IPS-15b (cell line): ENCODE measurements around the gene LRRK1.

Experiments used
- H3K27me3 ChIP-seq: one replicate; pipeline ENCODE4 v1.6.1; 2013; ENCODE audit warnings: low read length; ENCODE audit not compliant: control insufficient read depth, insufficient read depth
- H3K36me3 ChIP-seq: one replicate; pipeline ENCODE4 v1.6.1; 2013; ENCODE audit warnings: low read length; ENCODE audit not compliant: control insufficient read depth, insufficient read depth
- H3K4me1 ChIP-seq: one replicate; pipeline ENCODE4 v1.6.1; 2013; ENCODE audit warnings: mild to moderate bottlenecking, low read length; ENCODE audit not compliant: control insufficient read depth, insufficient read depth
- H3K4me3 ChIP-seq: one replicate; pipeline ENCODE4 v1.5.1; 2013; ENCODE audit warnings: low read depth, low read length
- H3K9ac ChIP-seq: one replicate; pipeline ENCODE4 v1.6.1; 2013; ENCODE audit warnings: low read depth, mild to moderate bottlenecking, low read length
- H3K9me3 ChIP-seq: one replicate; pipeline ENCODE4 v1.6.1; 2013; ENCODE audit warnings: mild to moderate bottlenecking, low read length; ENCODE audit not compliant: control insufficient read depth, insufficient read depth

Gene LRRK1

DNA sequence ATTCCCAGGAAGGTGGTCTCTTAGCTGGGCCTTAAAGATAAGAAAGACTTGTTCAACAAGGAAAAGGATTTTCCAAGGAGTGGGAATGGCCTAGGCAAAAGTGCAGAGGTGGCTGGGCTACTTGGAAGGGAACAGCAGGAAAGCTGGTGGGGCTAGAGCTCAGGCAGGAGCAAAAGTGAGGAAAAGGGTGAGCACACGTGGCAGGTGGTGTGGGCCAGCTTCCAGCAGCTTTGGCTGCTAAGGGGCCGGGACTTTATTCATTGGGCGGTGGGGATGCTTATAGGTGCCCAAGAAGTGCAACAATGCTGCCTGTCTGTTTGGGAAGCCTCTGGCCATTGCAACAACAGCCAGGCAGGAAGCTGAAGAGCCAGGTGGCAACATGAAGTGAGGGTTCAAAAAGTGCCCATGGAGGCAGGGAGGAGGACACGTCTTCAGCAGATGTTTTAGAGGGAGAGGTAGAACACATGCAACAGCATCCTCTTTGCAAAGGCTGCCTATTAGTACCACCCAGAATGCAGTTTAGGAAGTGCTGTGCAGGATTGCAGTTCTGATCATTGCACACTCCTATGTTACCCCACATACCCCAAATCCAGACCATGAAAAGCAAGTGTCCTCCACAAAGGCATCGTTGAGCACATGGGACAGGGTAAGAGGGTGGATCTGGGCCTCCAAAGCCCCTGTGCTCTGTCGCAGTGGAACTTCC is 25.7 kb upstream of the LRRK1 start:
- Histone ChIP-seq H3K9me3 (no peaks in the 10 kb centered on the region), H3K4me1 (no peaks in the 10 kb centered on the region), H3K4me3 (no peak overlapping the region), H3K36me3 (no peaks in the 10 kb centered on the region), H3K9ac (no peak overlapping the region), H3K27me3 (no peaks in the 10 kb centered on the region)

DNA sequence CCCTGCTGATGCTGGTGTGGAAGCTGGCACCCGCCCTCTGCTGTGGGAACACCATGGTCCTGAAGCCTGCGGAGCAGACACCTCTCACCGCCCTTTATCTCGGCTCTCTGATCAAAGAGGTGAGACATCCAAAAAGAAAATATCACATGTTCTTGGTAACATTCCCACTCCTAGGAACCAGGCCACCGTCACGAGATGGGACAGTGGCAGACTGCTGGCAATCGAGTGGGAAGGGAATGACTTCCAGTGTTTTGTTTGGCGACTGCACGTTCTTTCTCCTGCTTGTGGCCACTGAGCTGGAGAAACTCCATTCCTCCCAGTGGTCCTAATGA is 25.2 kb upstream of the LRRK1 start:
- Histone ChIP-seq H3K9ac (no peak overlapping the region), H3K9me3 (no peaks in the 10 kb centered on the region), H3K4me1 (no peaks in the 10 kb centered on the region), H3K36me3 (no peaks in the 10 kb centered on the region), H3K27me3 (no peaks in the 10 kb centered on the region), H3K4me3 (no peak overlapping the region)

- Histone ChIP-seq H3K9ac (no peak overlapping the region), H3K27me3 (no peaks in the 10 kb centered on the region), H3K4me3 (no peak overlapping the region), H3K36me3 (no peaks in the 10 kb centered on the region), H3K9me3 (no peaks in the 10 kb centered on the region), H3K4me1 (no peaks in the 10 kb centered on the region)
Observed at GRCh38 chr15:100895721-100896120, 23.4 kb upstream of the LRRK1 start.

- H3K9me3 ChIP-seq = no peaks in the 10 kb centered on the region
- no peaks in the 10 kb centered on the region for H3K27me3 ChIP-seq
- H3K9ac ChIP-seq = no peak overlapping the region
- no peaks in the 10 kb centered on the region for H3K4me1 ChIP-seq
- H3K36me3 ChIP-seq = no peaks in the 10 kb centered on the region
- H3K4me3 ChIP-seq = no peak overlapping the region
Observed at GRCh38 chr15:100897221-100898151, 21.7 kb upstream of the LRRK1 start.

GRCh38 chr15:100898152-100898490 is 21.0 kb upstream of the LRRK1 start:
- no peaks in the 10 kb centered on the region for H3K36me3 ChIP-seq
- H3K9ac ChIP-seq = no peak overlapping the region
- no peaks in the 10 kb centered on the region for H3K4me1 ChIP-seq
- H3K27me3 ChIP-seq = no peaks in the 10 kb centered on the region
- no peaks in the 10 kb centered on the region for H3K9me3 ChIP-seq
- no peak overlapping the region for H3K4me3 ChIP-seq

GRCh38 chr15:100898661-100899462 is 20.3 kb upstream of the LRRK1 start:
- Histone ChIP-seq H3K9me3 (no peaks in the 10 kb centered on the region), H3K9ac (no peak overlapping the region), H3K4me3 (no peak overlapping the region), H3K4me1 (no peaks in the 10 kb centered on the region), H3K36me3 (no peaks in the 10 kb centered on the region), H3K27me3 (no peaks in the 10 kb centered on the region)

DNA sequence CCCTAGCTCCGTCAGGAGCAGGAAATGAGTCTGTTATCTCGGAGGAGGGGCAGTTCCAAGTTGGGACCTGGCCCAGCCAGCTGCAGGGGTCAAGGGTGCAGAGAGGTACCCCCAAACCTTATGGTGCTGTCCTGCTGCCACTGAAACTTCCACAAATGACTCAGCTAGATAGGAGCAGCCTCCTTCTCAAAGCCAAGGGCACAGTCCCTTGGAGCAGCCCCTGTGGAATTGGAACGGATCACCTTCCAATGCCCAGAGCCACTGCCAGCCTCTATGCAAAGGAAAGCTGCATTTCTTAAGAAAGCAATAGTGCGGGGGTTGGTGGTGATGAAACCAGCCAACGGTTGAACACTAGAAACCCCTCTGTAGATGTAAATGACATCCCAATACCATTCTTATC is 19.6 kb upstream of the LRRK1 start:
- H3K27me3 ChIP-seq = no peaks in the 10 kb centered on the region
- no peaks in the 10 kb centered on the region for H3K36me3 ChIP-seq
- no peak overlapping the region for H3K4me3 ChIP-seq
- H3K4me1 ChIP-seq = no peaks in the 10 kb centered on the region
- no peak overlapping the region for H3K9ac ChIP-seq
- no peaks in the 10 kb centered on the region for H3K9me3 ChIP-seq

DNA sequence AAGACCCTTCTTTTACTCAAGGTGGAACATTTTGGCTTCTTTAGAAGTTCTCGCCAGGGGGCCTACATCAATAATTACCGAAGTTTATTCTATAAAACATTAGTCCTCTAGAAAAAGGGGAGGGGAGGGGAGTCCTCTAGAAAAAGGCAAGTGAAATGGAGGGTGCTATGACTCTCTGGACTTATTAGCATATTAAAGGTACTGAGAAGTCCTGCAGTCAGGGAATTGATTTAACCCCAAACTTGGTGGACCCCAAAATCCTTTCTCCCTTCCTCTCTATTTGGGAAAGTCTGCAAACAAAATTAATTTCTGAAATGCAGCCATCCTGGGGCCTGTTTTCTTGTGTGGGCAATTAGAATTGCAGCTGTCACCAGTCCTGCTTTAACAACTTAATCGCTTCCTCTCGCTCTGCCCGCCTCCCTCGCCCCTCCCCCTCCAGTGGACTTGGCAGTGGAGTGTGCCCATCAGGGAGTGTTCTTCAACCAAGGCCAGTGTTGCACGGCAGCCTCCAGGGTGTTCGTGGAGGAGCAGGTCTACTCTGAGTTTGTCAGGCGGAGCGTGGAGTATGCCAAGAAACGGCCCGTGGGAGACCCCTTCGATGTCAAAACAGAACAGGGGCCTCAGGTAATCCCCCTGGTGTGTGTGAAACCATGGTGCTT is 18.9 kb upstream of the LRRK1 start:
- Histone ChIP-seq H3K4me3 (no peak overlapping the region), H3K9me3 (no peaks in the 10 kb centered on the region), H3K9ac (no peak overlapping the region), H3K36me3 (no peaks in the 10 kb centered on the region), H3K4me1 (no peaks in the 10 kb centered on the region), H3K27me3 (no peaks in the 10 kb centered on the region)

GRCh38 chr15:100900795-100901169 is 18.4 kb upstream of the LRRK1 start:
- Histone ChIP-seq H3K36me3 (no peaks in the 10 kb centered on the region), H3K27me3 (no peaks in the 10 kb centered on the region), H3K9ac (no peak overlapping the region), H3K4me3 (no peak overlapping the region), H3K4me1 (no peaks in the 10 kb centered on the region), H3K9me3 (no peaks in the 10 kb centered on the region)

GRCh38 chr15:100901296-100901695 is 17.9 kb upstream of the LRRK1 start:
- Histone ChIP-seq H3K27me3 (no peaks in the 10 kb centered on the region), H3K36me3 (no peaks in the 10 kb centered on the region)

DNA sequence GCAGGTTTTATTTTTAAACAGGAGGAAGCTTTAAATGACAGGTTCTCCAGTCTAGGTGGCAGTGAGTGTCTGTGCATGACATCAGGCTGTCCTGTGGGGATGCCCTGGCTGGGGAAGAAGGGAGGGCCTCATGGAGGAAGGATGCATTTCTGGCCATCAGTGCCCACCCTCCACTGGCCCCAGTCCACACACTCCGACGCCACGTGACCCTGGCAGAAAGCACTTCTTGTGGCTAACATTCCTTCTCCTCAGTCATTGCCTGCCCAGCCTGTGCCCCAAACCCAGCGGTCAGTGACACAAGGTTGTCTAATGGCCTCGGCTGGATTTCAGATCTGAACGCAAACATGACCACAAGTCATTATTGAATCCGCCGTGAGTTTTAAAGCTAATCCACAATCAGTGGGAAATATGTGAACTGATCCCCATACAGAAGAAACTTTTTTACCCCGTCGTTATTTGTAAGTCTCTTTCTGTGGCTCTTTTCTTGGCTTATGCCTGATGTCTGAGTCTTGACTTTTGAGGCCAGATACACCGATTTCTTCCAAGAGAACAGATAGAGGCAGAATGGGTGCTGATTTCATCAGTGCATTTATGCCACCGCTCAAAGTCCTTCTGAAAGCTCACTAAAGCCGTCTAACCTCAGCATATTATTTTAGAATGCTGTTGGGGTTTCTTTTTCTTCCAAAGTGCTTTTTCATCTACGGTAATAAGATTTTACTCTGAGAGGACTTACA is 17.3 kb upstream of the LRRK1 start:
- no peaks in the 10 kb centered on the region for H3K27me3 ChIP-seq
- H3K36me3 ChIP-seq = no peaks in the 10 kb centered on the region
- H3K4me3 ChIP-seq = no peak overlapping the region
- H3K9me3 ChIP-seq = no peaks in the 10 kb centered on the region
- no peak overlapping the region for H3K9ac ChIP-seq
- no peaks in the 10 kb centered on the region for H3K4me1 ChIP-seq

More at GRCh38 chr15:100901296-100901695, 17.9 kb upstream of the LRRK1 start:
- H3K4me3 ChIP-seq = no peak overlapping the region
- H3K4me1 ChIP-seq = no peaks in the 10 kb centered on the region
- H3K9ac ChIP-seq = no peak overlapping the region
- no peaks in the 10 kb centered on the region for H3K9me3 ChIP-seq
